ENCODE results near the gene NECTIN2.
"Not testable (repeated sequence)": the region's sequence is repeated elsewhere in the genome, so short reads cannot be mapped to it uniquely, and the experiment has no call there.

The NECTIN2 gene

DNA sequence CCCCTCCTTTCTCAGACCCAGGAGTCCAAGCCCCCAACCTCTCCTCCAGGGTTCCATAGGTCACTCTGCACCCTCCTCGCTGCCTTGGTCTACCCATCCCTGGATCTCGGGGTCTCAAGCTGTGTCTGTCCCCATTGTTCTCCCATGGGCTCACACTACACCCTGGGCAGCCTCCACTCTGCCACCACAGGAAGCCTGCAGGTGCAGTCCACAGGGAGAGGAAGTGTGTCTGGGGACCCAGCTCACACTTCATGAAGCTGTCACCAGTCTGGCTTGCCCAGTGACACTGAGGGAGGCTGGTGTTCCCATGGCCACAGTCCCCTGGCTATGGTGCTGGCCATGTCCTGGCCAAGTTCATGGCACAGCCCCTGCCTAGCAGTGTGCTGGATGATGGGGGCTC, 5.3 kb downstream of the NECTIN2 start:
- DNase-seq (ENCODE audit: low read depth in 2 of 2), result no peak

DNA sequence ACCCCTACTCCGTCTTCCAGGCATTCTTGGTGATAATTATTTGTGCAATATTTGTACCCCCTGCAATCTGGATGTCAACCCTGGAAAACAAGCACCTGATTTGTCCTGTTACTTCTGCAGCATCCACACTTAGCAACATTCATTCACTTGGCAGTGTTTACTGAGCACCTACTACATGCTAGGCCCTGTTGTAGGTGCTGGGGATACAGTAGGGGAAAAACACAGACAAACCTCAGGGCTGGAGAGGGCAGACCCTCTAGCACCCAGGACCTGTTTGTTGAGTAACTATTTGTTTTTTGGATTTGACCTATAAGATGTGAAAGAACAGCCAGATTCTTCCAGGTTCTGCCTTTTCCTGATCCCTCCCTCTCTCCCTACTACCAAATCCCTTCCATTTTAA, 9.5 kb downstream of the NECTIN2 start:
- DNase-seq (ENCODE audit: low read depth in 2 of 2), result no peak

DNA sequence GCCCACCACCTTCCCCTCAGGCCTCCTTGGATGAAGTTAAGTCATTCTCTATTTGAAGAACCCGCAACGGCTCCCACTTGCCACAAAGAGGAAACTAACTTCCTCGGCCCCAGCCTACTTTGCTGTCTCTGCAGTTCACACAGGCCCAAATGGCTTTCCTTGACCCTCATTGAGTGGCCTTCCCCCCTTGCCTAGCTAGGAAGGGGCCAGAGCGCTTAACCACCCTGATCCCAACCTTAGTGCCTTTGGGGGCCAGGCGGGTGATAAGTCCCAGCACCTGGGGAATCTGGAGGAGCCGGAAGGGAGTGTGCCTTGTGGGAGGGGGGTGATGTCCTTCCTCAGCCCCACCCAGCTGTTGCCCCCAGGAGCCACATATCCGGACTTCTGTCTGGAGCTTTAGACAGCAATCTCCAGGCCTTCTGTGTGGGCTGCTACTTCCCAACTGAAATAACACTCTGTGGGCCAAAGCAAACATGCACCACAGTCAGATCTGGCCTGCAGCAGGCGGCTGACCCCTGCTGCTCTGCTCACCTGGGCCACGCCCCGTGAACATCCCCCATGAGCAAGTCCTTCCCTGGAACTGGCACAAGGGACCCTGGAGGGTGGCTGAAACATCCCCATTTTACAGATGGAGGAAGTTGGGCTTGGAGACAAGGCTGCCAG, 10.5 kb downstream of the NECTIN2 start:
- DNase-seq (ENCODE audit: low read depth in 2 of 2), result no peak

DNA sequence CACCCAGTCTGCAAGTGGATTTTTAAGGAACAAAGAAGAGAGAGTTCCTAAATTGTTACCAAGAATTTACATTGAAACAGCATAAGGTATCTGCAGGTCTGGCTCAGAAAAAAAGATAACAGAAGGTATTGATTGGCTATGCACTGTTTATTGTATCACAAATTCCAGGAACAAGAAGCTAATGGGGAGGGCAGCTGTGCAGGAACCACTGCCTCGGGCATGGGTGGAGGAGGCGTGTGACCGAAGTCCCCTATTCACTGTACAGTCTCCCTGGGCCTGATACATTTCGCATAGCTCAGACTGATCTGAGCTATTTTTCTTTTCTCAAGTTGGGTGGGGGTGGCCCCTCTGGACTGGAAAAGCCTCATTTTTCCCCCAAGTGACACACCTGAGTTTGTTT, 11.7 kb downstream of the NECTIN2 start:
- DNase-seq (ENCODE audit: low read depth in 2 of 2), result no peak

DNA sequence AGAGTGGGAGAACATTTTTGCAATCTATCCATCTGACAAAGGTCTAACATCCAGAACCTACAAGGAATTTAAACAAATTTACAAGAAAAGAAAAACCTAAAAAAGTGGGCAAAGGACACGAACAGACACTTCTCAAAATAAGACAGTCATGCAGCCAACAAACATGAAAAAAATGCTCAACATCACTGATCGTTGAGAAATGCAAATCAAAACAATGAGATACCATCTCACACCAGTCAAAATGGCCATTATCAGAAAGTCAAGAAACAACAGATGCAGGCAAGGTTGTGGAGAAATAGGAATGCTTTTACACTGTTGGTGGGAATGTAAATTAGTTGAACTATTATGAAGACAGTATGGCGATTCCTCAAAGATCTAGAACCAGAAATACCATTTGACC, 15.5 kb downstream of the NECTIN2 start:
- DNase-seq (ENCODE audit: low read depth in 2 of 2), result not testable (repeated sequence)

DNA sequence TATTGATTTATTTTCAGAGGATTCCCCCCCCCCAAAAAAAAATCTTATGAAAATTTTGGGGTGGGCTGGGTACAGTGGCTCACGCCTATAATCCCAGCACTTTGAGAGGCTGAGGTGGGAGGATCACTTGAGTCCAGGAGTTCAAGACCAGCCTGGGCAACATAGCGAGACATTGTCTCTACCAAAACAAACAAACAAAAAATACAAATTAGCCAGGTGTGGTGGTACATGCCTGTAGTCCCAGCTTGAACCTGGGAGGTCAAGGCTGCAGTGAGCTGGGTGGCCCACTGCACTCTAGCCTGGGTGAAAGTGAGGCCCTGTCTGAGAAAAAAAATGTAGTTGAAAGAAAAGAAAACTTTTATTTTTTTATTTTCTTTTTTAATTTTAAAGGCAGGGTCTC, 17.9 kb downstream of the NECTIN2 start:
- no peak for DNase-seq (ENCODE audit: low read depth in 2 of 2)

DNA sequence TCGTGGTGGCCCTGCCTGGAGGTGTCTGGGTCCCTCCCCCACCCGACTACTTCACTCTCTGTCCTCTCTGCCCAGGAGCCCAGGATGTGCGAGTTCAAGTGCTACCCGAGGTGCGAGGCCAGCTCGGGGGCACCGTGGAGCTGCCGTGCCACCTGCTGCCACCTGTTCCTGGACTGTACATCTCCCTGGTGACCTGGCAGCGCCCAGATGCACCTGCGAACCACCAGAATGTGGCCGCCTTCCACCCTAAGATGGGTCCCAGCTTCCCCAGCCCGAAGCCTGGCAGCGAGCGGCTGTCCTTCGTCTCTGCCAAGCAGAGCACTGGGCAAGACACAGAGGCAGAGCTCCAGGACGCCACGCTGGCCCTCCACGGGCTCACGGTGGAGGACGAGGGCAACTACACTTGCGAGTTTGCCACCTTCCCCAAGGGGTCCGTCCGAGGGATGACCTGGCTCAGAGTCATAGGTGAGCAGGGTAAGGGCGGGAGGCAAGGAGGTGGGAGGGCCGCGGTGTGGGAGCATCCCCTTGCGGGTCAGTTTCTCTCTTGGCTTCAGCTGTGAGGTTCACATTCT, 19.2 kb downstream of the NECTIN2 start:
- DNase-seq (ENCODE audit: low read depth in 2 of 2), result no peak

DNA sequence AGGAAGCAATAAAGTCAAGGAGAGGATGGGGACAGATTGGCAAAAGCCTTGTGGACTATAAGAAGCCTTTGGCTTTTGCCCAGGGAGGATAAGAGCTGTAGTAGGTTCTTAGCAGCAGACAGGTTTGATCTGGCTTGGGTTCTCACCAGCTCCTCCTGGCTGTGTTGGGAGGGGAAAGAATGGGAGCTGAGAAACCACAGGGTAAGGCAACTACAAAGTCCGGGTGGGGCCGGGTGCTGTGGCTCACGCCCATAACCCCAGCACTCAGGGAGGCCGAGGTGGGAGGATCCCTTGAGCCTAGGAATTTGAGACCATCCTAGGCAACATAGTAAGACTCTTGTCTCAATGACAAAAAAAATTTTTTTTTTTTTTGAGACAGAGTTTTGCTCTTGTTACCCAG, 20.6 kb downstream of the NECTIN2 start:
- DNase-seq (ENCODE audit: low read depth in 2 of 2), result no peak

DNA sequence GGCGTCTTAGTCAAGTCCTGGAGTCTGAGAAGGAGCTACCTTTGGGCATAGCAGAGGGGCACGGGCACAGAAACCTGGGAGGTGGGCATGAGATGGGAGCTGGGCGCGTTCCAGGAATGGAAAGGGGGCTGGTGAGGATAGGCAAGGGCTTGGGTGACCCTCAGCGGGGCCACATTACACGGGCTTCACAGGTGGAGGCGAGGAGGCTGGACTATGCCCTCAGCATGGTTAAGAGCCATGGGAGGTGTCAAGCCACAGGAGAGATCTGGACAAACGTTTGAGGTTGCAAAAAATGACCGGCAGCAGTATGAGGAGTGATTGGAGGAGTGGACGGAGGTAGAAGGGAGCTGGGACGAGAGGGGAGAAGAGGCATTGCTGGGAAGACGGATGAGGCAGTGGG, 21.5 kb downstream of the NECTIN2 start:
- no peak for DNase-seq (ENCODE audit: low read depth in 2 of 2)

DNA sequence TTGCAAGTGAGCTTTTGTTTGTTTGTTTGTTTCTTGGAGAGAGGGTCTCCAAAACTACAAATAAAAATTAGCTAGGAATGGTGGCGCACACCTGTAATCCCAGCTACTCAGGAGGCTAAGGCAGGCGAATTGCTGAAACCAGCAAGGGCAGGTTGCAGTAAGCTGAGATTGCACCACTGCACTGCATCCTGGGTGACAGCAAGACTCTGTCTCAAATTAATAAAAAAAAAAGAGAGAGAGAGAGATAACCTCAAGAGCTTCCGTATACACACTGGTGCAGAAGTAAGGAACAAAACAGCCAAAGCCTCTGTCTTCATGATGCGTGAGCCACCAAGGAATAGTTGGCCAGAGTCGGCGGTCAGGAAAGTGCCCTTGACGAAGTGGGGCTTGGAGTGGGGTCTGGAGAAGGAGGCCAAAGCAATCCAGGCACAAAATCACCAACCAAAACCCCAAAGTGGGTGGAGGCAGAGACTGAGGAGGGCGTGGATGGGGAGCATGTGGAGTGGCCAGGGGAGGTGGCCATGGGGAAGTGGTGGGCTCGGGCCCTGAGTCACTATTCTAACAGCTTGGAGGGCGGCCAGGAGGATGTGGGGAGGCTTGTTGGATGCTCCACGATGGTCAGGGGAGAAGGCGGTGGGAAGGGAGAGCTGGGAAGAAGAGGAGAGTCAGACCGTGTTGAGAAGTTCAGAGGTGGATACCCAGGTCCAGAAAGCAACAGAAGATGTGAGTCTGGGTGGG, 23.8 kb downstream of the NECTIN2 start:
- DNase-seq (ENCODE audit: low read depth in 2 of 2), result peak in 1 of 2 experiments; percentile 30

DNA sequence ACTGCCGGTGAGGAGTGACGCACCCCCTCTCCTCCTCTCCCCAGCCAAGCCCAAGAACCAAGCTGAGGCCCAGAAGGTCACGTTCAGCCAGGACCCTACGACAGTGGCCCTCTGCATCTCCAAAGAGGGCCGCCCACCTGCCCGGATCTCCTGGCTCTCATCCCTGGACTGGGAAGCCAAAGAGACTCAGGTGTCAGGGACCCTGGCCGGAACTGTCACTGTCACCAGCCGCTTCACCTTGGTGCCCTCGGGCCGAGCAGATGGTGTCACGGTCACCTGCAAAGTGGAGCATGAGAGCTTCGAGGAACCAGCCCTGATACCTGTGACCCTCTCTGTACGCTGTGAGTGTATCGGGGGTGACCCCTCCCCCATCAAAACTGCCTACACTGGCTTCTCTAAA, 25.7 kb downstream of the NECTIN2 start:
- DNase-seq (ENCODE audit: low read depth in 2 of 2), result no peak

DNA sequence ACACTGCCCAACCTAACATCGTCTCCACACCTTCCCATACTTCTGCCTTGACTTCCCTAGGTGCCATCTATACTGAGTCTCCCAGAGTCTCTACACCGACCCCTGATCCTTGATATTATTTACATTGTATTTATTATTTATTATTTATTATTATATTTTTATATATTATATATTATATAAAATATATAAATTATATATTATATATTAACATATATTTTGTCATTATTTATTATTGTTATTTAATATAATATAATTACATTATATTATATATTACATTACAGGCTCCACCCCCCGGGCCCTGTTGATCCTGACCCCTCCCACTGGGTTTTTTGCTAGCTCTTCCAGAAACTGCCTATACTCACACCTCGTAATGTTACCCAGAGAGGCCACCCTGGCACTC, 26.6 kb downstream of the NECTIN2 start:
- DNase-seq (ENCODE audit: low read depth in 2 of 2), result no peak

DNA sequence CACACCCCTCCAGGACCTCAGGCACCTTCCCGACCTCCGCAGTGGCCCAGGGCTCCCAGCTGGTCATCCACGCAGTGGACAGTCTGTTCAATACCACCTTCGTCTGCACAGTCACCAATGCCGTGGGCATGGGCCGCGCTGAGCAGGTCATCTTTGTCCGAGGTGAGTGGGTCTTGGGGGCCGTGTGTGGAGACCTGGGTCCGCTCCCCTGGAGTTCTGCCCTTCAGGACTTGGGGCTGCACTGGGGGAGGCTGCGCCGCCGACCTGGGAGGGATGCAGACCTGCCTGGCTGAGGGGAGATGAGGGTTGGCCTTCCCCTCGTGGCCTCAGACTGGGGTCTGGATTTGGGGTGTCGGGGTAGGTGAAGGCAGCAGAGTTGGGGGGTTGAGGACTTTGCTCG, 28.2 kb downstream of the NECTIN2 start:
- DNase-seq (ENCODE audit: low read depth in 2 of 2), result no peak

DNA sequence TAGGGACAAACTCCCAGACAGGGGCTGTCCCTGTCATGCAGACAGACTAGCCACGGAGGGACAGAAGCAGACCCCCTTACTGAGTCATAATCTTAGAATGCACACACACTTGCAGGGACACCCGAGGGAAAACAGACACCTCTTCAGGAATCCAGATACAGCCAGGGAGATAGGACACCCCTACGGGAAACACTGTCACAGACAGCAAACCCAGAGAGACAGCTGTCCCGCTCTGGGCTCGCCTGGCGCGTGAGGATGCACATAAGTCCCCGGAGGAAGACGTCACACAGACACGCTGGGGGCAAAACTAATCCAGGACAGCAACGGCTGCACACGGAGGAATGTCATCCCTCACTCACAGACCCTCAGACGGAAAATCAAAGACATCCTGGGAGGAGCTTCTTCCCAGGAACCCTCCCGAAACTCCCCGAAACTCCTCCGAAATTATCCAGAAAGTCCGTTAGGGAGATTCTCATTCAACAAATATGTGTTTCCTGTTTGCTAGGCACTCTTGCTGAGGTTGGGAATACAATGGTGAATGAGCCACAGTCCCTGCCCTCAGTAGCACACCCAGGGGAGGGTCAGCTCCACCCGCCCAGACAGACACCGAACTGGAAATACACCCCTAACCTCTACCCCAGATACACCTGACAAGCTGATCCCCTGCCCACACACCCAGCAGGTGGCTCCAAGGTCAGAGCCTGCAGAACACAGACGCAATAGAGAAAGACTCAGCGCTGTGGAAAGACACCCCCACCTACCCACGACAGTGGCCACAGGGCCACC, 29.8 kb downstream of the NECTIN2 start:
- DNase-seq (ENCODE audit: low read depth in 2 of 2), result no peak

DNA sequence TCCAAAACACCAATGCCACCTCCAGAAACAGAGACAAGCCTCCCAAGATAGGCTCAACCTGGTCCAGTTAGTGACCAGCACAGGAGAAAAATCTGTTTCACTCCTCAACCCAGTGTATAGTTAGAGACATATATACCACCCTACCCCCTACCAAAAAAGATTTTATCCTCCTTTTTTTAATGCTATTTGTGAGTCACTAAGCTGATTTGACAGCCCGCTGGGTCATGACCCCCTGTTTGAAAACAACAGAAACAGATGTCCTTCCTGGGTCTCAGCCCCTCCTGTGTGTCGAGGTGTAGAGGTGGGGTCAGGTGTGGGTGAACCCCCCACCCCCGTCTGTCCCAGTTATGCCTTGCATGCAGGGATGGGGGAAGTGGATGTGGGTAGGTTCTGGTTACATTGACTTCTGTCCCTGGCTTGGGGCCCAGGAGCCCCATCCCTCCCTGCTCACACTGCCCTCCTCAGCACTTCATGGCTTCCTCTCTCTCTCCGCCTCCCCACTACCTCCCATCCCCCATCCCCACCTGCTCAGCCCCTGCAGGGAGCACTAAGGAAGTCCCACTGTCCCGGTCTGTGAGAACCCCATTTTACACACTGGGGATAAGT, 30.9 kb downstream of the NECTIN2 start:
- DNase-seq (ENCODE audit: low read depth in 2 of 2), result no peak

DNA sequence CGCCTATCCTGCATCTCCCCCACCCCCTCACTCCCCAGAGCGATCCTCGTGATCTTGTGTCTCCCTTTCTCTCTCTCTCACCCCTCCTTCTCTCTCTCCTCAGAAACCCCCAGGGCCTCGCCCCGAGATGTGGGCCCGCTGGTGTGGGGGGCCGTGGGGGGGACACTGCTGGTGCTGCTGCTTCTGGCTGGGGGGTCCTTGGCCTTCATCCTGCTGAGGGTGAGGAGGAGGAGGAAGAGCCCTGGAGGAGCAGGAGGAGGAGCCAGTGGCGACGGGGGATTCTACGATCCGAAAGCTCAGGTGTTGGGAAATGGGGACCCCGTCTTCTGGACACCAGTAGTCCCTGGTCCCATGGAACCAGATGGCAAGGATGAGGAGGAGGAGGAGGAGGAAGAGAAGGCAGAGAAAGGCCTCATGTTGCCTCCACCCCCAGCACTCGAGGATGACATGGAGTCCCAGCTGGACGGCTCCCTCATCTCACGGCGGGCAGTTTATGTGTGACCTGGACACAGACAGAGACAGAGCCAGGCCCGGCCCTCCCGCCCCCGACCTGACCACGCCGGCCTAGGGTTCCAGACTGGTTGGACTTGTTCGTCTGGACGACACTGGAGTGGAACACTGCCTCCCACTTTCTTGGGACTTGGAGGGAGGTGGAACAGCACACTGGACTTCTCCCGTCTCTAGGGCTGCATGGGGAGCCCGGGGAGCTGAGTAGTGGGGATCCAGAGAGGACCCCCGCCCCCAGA, 32.2 kb downstream of the NECTIN2 start:
- no peak for DNase-seq (ENCODE audit: low read depth in 2 of 2)

DNA sequence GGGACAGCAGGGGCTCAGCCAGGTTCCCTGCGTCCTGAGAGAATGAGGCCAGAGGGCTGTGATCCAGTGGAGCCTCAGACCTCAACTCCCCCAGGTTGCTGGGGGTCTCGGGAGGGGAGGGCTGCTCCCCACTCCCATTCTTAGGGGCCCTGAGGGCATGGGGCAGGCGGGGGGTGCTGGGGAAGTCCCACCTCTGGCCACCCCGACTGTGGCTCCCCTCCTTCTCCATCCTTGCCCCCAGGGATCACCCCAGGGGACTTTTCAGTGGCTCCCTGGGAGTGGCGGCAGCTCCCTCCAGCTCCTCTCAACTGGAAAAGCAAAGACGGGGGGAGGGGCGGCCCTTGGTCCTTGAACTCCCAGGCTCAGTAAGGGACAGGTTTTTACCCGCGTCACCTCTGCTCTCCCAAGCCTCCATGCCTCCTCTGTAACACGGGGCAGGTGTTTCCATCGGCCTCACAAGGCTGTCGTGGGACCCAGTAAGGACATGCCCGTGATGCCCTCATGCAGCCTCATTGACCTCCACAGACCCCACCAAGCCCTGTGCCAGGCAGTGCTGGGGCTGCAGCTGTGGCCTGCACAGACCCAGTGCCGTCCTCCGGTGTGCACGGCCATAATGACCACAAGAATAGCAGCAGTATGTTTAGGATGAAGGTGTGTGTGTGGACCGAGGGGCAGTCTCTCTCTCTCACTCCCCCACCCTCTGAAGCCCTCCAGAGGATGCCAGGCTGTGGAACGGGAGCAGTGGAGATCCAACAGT, 33.4 kb downstream of the NECTIN2 start:
- no peak for DNase-seq (ENCODE audit: low read depth in 2 of 2)

DNA sequence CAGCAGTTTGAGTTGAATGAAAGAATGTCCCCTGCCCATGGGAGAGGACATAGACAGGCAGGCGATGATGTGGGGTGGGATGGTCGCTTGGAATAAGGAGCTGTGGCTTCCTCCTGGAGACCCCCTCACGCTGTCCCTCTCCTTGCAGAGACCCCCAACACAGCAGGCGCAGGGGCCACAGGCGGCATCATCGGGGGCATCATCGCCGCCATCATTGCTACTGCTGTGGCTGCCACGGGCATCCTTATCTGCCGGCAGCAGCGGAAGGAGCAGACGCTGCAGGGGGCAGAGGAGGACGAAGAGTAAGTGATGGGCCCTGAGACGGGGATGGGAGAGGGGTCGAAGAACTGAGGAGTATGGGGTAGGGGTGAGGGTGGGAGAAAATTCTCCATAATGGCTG, 36.0 kb downstream of the NECTIN2 start:
- DNase-seq (ENCODE audit: low read depth in 2 of 2), result no peak

DNA sequence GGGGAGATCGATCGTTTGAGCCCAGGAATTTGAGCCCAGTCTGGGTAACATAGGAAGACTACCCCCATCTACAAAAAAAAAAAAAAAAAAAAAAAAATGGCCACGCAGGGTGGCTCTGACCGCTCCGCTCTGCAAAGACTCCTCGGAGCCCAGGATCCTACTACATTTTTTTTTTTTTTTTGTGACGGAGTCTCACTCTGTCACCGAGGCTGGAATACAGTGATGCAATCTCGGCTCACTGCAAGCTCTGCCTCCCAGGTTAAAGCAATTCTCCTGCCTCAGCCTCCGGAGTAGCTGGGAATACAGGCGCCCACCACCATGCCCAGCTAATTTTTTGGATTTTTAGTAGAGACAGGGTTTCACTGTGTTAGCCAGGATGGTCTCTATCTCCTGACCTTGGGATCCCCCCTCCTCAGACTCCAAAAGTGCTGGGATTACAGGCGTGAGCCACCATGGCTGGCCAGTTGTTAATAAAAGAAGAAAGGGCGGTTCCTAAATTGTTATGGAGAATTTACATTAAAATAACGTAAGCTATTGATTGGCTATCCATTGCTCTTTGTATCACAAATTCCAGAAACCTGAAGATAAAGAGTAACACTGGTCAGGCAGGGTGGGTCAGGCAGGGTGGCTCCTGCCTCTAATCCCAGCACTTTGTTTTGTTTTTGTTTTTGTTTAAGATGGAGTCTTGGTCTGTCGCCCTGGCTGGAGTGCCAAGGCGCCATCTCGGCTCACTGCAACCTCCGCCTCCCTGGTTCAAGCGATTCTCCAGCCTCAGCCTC, 36.7 kb downstream of the NECTIN2 start:
- DNase-seq (ENCODE audit: low read depth in 2 of 2), result not testable (repeated sequence)

DNA sequence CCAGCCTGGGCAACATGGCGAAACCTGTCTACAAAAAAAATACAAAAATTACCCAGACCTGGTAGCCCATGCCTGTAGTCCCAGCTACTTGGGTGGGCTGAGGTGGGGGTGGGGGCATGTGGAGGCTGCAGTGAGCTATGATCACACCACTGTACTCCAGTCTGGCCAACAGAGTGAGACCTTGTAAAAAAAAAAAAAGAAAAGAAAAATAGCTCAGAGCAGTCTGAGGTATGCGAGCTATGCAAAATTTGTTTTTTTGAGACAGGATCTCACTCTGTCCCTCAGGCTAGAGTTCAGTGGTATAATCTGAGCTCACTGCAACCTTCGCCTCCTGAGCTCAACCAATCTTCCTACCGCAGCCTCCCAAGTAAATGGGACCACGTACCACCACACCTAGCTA, 37.8 kb downstream of the NECTIN2 start:
- DNase-seq (ENCODE audit: low read depth in 2 of 2), result no peak
